ENCODE results near the gene CEBPA. TPM values are rescaled to one million over a fixed set of nuclear protein-coding genes. Genes with fewer than 3 reads are reported as not detected.

Gene CEBPA
- polyA plus RNA-seq, 3 donors, result 17.9 to 76.3 (median 47.5) TPM

GRCh38 chr19:33284146-33284643, 18.1 kb downstream of the CEBPA start:
- intact Hi-C loops (cut with micrococcal nuclease), result no loop called here
- Histone ChIP-seq H3K27ac (ENCODE audit: low read depth in 1 of 2, low read length in 2 of 2) (no peak overlapping the region), H3K4me3 (replicated peaks in 1 of 3; ENCODE audit: low read depth in 2 of 3, low read length in 3 of 3) (no peak overlapping the region), H3K9ac (ENCODE audit: insufficient read depth, low read length, poor library complexity, severe bottlenecking) (no peak overlapping the region), H2AFZ (ENCODE audit: insufficient read depth, low read depth, low read length, poor library complexity, severe bottlenecking) (no peak overlapping the region), H3K36me3 (replicated peaks in 1 of 2; ENCODE audit: control insufficient read depth in 1 of 2, insufficient read depth in 2 of 2, low read length in 2 of 2) (no peaks in the 10 kb centered on the region), H3K9me3 (replicated peaks in 1 of 2; ENCODE audit: control insufficient read depth in 1 of 2, insufficient read depth in 1 of 2, low read length in 2 of 2) (no peaks in the 10 kb centered on the region), H3K27me3 (ENCODE audit: control insufficient read depth in 2 of 2, insufficient read depth in 2 of 2, low read length in 2 of 2) (no peaks in the 10 kb centered on the region), H3K4me1 (ENCODE audit: control insufficient read depth in 1 of 2, insufficient read depth in 2 of 2, low read length in 2 of 2) (peaks cover 64 to 73% of the 10 kb centered on the region in 2 donors), H3K79me2 (ENCODE audit: insufficient read depth, low read length) (no peaks in the 10 kb centered on the region), H4K20me1 (ENCODE audit: insufficient read depth, low read length) (no peaks in the 10 kb centered on the region), H3K4me2 (replicated peaks; ENCODE audit: extremely low read depth, low read length, poor library complexity, severe bottlenecking) (no peak overlapping the region)
- Mint-ChIP-seq H3K4me1 (peaks cover 73% of the 10 kb centered on the region), H3K36me3 (peaks cover 2 to 3% of the 10 kb centered on the region in 2 donors), H3K4me3 (no peak overlapping the region), H3K27ac (no peak overlapping the region), H3K27me3 (ENCODE audit: low read depth in 3 of 3) (peaks cover 0 to 4% (median 1%) of the 10 kb centered on the region in 3 donors), H3K9me3 (peaks cover 0 to 12% (median 3%) of the 10 kb centered on the region in 7 donors)
- DNase-seq, result no peak
- over 99% methylated on average over 11 of the region's 12 CpGs for WGBS (ENCODE audit: insufficient coverage)
- TF ChIP-seq CTCF (IDR thresholded peaks at IDR 0.05), result no peak

DNA sequence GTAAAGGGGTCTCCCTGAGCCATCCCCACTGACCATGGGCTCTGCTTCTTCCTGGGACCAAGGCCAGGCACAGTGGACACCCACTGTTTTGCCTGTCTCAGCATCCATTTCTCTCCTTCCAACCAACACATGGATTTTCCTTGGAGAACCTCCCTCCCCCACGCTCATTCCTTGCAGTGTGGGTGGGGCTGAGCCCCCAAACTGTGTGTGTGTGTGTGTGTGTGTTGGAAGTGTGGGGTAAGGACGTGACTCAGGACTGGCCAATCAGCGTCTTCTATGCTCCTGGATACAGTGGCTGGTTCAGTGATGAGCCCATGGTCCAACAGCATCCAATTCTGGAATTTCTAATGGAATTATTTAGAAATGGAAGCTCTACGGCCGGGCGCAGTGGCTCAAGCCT, 18.7 kb downstream of the CEBPA start:
- no peak overlapping the region for H3K27ac Mint-ChIP-seq
- H3K9ac ChIP-seq (ENCODE audit: insufficient read depth, low read length, poor library complexity, severe bottlenecking), result no peak overlapping the region
- no peak overlapping the region for H3K4me2 ChIP-seq (replicated peaks; ENCODE audit: extremely low read depth, low read length, poor library complexity, severe bottlenecking)
- no peaks in the 10 kb centered on the region for H3K36me3 Mint-ChIP-seq
- no peak overlapping the region for H3K4me3 ChIP-seq (replicated peaks in 1 of 3; ENCODE audit: low read depth in 2 of 3, low read length in 3 of 3)
- intact Hi-C loops (cut with micrococcal nuclease), result no loop called here
- H3K9me3 ChIP-seq (replicated peaks in 1 of 2; ENCODE audit: control insufficient read depth in 1 of 2, insufficient read depth in 1 of 2, low read length in 2 of 2), result no peaks in the 10 kb centered on the region
- peaks cover 70 to 78% of the 10 kb centered on the region in 2 donors for H3K4me1 ChIP-seq (ENCODE audit: control insufficient read depth in 1 of 2, insufficient read depth in 2 of 2, low read length in 2 of 2)
- no peaks in the 10 kb centered on the region for H4K20me1 ChIP-seq (ENCODE audit: insufficient read depth, low read length)
- H3K36me3 ChIP-seq (replicated peaks in 1 of 2; ENCODE audit: control insufficient read depth in 1 of 2, insufficient read depth in 2 of 2, low read length in 2 of 2), result no peaks in the 10 kb centered on the region
- H3K79me2 ChIP-seq (ENCODE audit: insufficient read depth, low read length), result no peaks in the 10 kb centered on the region
- peaks cover 0 to 6% (median 2%) of the 10 kb centered on the region in 7 donors for H3K9me3 Mint-ChIP-seq
- H3K4me3 Mint-ChIP-seq, result no peak overlapping the region
- H3K4me1 Mint-ChIP-seq, result peaks cover 77% of the 10 kb centered on the region
- no peaks in the 10 kb centered on the region for H3K27me3 ChIP-seq (ENCODE audit: control insufficient read depth in 2 of 2, insufficient read depth in 2 of 2, low read length in 2 of 2)
- H3K27me3 Mint-ChIP-seq (ENCODE audit: low read depth in 3 of 3), result peaks cover 0 to 4% (median 1%) of the 10 kb centered on the region in 3 donors
- H3K27ac ChIP-seq (ENCODE audit: low read depth in 1 of 2, low read length in 2 of 2), result no peak overlapping the region
- 100% methylated on average over 5 of the region's 6 CpGs for WGBS (ENCODE audit: insufficient coverage)
- no peak for DNase-seq
- no peak for TF ChIP-seq CTCF (IDR thresholded peaks at IDR 0.05)
- H2AFZ ChIP-seq (ENCODE audit: insufficient read depth, low read depth, low read length, poor library complexity, severe bottlenecking), result no peak overlapping the region
